HG03175 (cell line): ENCODE data around the gene HMGN1.
"Not testable (repeated sequence)": the region's sequence is repeated elsewhere in the genome, so short reads cannot be mapped to it uniquely, and the experiment has no call there.

Experiments used
- ATAC-seq: cut with Tn5 transposase; IDR thresholded peaks from one replicate; pipeline ENCODE4 v1.9.1; 2021; ENCODE audit warnings: mild to moderate bottlenecking, moderate library complexity; ENCODE audit not compliant: unreplicated experiment

HMGN1 gene

GRCh38 chr21:39348355-39349210, at the start of gene HMGN1:
Gene HMGN1 (minus strand): TSS chr21:39349088. CDS start chr21:39348917, 171 bp downstream.
- ATAC-seq: peak; percentile 45

GRCh38 chr21:39397646-39398385, 48.9 kb upstream of the HMGN1 start:
- no peak for ATAC-seq

GRCh38 chr21:39392981-39393380, 44.1 kb upstream of the HMGN1 start:
- no peak for ATAC-seq

GRCh38 chr21:39390212-39390765, 41.4 kb upstream of the HMGN1 start:
- no peak for ATAC-seq

GRCh38 chr21:39388811-39389155, 39.9 kb upstream of the HMGN1 start:
- no peak for ATAC-seq

GRCh38 chr21:39388038-39388810, 39.3 kb upstream of the HMGN1 start:
- peak; percentile 79 for ATAC-seq

- peak; percentile 67 for ATAC-seq
These were observed 38.7 kb upstream of the HMGN1 start for GRCh38 chr21:39387461-39388037.

- no peak for ATAC-seq
These were observed 38.0 kb upstream of the HMGN1 start for GRCh38 chr21:39386899-39387298.

- ATAC-seq: no peak
These were observed 37.3 kb upstream of the HMGN1 start for GRCh38 chr21:39386194-39386593.

GRCh38 chr21:39385299-39386145, 36.6 kb upstream of the HMGN1 start:
- no peak for ATAC-seq

GRCh38 chr21:39384674-39385298, 35.9 kb upstream of the HMGN1 start:
- no peak for ATAC-seq

- ATAC-seq: not testable (repeated sequence)
These were observed 33.2 kb upstream of the HMGN1 start for GRCh38 chr21:39382096-39382495.

GRCh38 chr21:39381009-39381408, 32.1 kb upstream of the HMGN1 start:
- no peak for ATAC-seq

GRCh38 chr21:39379986-39380891, 31.4 kb upstream of the HMGN1 start:
- ATAC-seq: peak; percentile 93

GRCh38 chr21:39377444-39378050, 28.7 kb upstream of the HMGN1 start:
- no peak for ATAC-seq

- ATAC-seq: no peak
These were observed 26.6 kb upstream of the HMGN1 start for GRCh38 chr21:39375446-39375845.

- no peak for ATAC-seq
These were observed 25.2 kb upstream of the HMGN1 start for GRCh38 chr21:39374046-39374445.

- no peak for ATAC-seq
These were observed 24.7 kb upstream of the HMGN1 start for GRCh38 chr21:39373634-39374033.
